ENCODE measurements around the gene TPRN.

TPRN gene

DNA sequence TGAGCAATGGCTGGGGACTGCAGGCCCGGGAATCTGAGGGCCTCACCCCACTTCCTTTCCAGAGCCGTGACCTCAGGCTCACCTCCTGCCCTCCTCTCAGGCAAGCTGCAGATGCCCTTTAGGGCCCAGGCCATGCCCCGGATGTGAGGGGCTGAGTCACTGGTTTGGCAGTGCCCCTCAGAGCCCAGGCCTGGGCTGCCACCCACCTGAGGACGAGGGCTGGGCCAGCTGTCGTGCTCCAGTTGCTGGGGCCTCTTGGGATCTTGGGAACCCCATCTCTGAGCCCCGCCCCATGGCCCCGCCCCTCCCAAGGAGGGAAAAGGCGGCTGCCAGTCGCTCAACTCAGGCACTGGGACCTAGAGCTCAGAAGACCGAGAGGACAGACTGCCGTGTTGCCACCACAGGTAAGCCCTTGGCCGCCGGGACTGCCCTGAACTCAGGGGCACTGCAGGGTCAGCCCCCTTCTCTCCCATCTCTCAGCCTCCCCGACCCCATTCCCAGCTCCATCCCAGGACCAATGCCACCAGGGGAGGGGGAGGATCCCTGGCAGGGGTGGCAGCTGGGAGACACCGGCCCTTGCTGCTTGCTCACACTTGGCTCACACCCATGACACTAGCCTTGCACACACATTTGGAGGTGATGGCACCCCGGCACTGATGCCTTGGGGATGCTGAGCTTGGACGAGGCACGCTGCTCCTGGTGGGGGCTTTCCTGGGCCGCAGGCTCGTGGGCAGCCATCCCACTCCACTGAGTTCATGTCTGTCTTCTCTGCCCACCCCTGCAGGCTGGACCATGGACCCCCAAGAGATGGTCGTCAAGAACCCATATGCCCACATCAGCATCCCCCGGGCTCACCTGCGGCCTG lies 24.5 kb upstream of the TPRN start, which contains the start of gene CYSRT1:
Gene CYSRT1 (plus strand): TSS at position 345 of the 865 bp plus-strand sequence. CDS start 448 bp downstream, at position 793.
- no peak for DNase-seq

DNA sequence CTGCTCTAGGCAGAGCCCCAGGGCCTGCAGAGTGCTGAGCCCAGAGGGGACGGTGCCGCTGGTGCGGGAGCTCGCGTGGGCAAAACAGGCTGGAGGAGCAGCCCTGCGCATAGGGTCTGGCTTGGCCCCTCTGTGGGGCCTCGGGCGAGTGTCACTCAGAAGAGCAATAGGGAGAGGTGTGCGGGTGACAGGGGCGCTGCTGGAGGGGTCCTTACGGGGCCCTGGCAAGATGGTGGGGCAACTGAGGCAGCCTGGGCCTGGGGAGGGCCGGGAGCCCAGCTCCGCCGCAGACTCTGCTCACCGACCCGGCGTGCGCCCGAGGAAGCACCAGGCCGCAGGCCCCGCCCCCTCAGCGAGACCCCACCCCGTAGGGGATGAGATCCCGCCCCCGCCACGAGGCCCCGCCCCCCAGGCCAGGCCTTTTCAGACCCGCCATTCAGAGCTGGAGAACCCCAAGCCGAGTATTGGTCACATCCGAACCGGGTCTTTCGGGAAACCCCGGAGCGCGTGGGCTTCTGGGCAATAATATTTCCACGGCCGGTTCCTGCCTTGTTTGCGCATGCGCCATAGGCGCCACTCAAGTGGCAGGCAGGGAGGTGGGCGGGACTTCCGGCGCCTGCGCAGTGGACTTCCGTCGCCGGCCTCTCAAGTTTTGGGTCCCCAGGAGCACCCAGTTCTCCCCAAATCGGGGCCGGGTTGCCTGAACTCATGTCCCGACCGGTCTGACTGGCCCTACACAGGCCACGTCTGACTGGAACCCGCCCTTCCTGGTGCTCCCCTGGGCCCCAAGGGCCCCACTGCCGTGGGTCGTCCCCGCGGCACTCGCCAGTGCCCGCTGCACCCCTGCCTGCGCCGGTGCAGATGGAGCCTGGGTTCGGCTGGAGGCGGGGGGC lies 22.8 kb upstream of the TPRN start:
- DNase-seq = peak; percentile 99

DNA sequence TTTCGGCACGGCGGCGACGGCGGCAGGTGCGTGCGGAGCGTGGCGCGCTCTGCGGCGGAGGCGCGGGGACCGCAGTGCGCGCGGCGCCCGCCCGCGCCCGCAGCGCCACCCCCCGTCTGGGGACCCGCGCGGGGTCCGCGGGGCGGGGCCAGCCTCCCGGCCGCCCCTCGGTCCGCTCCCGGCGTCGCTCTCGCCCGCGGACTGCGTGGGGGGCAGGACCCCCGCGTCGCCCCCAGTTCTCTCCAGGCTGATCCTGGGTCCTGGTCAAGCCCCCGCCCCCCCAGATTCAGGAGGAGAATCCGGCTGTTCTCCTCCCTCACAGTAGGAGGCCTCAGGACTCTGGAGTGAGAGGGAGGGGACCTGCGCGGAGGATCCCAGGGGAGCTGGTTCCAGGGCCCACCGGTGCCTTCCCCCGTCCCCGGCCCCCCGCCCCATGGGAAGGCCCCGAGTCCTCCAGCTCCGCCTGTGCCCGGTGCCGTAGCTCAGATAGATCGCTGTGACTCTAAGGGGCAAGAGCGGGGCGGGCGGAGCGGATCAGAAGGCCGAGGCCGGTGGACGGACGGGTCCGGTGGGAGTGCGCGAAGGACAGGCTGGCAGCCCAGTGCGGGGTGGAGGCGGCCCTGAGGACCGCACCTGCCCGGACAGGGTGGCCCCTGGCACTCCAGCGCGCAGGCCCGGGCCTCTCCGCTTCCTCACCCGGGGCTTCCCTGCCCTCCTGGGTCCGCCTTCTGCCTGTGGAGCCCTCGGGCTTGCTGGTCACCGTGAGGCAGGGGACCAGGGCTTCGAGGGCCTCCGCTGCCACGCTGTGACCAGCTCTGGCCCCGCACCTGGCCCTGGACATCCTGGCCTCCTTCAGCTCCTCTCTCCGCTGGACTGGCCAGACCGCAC lies 21.9 kb upstream of the TPRN start, which contains the start of gene RNF208:
Gene RNF208 (minus strand): TSS at position 51 of the 888 bp plus-strand sequence. CDS start 1,028 bp downstream, outside the sequence.
- no peak for DNase-seq

DNA sequence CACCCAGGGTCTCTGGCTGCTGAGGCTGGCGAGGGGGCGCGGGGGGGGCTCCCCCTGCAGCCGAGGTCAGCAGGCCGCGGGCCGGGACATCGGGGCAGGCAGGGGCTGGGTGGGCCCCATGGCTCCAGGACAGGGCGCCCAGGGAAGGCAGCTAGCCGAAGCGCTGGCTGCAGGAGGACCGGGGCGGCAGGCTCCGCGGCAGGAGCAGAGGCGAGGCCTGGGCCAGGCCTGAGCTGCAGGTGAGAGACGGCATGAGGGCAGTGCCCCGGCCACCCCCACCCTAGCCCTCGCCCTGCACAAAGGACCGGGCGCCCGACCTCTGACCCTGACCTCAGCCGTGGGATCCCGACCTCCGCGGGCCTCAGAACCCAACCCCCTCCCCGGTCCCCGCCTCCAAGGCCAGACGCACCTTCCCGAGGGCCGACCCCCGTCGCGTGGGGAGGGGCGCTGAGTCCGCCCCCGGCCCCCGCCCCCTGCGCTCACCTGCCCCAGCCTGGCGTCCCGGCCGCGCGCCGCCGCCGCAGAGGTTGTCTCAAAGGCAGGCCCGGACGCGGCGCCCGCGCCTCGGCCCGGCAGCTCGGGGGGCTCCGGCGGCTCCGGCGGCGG lies 21.1 kb upstream of the TPRN start:
- DNase-seq = no peak

DNA sequence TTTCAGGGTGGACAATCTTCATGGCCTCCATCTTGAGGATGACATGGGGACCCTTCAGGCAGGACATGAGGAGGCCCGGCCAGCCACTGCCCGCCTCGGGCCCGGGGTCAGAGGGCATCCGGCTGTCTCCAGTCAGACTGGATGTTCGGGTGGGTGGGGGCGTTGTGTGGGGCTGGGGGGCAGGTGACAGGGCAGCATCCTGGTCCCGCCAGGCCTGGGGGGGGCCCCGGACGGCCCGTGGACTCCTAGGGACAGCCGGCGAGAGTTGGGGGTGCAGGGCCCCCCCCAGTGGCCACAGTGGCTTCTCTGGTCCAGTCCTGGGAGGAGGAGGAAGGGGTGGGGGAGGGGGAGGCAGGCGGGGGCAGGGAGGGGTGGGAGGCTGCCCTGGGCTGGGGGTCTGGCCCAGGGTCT lies 20.6 kb upstream of the TPRN start:
- no peak for DNase-seq

- no peak for DNase-seq
Observed at GRCh38 chr9:137220317-137221094, 20.0 kb upstream of the TPRN start.

DNA sequence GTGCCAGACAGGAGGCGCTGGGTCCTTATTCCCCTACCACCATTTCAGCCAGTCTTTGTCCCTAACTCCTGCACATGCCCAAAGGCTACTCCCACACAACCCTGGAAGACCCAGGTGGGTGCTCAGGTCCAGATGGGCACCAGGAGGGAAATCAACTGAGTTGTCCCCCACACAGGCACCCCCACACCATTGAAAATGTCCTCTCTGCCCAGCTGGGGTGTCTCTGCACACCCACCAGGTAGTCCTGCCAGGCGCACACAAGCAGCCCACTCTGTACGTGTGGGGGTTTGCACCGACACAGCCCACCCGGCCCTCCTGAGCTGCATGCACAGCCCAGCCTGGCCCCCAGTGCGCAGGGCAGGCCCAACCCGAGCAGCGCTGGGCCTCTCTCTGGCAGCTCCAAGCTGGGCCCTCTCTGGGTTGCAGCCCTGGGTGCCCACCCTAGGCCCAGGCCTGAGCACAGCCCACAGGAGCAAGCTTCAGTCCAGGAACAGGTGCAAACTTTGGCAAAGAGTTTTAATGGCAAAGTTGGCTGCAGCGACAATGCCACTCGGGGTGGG lies 19.3 kb upstream of the TPRN start:
- DNase-seq = no peak

- DNase-seq = no peak
Observed at GRCh38 chr9:137218754-137219271, 18.3 kb upstream of the TPRN start.

GRCh38 chr9:137218212-137218753 lies 17.7 kb upstream of the TPRN start:
- DNase-seq = no peak

DNA sequence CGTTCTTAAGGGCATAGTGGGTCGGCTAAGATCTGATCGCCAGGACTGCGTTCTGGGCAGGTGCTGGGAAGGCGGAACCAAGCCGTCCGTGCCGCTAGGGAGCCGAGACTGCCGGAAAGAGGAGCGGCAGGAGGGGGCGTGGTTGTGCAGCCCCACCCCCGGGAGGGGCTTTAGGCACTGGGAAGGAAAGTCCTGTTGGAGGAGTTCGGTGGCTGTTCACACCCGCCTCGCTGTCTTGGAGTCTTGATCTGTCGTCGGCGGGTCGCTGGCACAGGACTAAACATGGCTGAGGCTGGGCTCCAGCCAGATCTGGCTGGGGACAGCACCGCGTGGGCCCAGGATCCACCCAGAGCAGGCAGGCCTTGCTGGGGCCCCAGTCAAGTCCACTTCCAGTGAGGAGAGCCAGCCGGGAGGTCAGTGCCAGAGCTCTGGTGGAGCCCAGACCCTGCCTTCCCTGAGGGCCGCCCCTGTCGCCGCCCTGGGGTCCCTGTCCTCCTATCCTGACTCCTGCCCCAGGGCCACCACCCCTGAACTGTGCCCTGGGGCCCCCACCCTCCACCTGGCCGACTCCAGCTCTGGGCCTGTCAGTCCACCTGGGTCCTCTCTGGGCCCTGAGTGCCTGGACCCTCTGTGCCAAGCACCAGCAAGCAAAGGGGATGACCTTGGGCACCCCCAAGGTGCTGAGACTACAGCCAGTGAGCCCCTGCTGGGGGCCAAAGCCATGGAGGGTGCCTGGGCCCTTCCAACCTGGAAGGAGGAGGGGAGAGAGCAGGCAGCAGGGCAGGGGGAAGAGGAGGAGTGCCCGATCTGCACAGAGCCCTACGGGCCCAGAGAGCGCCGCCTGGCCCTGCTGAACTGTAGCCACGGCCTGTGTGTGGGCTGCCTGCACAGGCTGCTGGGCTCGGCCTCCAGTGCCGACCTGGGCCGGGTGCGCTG lies 17.0 kb upstream of the TPRN start:
- DNase-seq = no peak

- no peak for DNase-seq
Observed at GRCh38 chr9:137216188-137216965, 15.8 kb upstream of the TPRN start.

DNA sequence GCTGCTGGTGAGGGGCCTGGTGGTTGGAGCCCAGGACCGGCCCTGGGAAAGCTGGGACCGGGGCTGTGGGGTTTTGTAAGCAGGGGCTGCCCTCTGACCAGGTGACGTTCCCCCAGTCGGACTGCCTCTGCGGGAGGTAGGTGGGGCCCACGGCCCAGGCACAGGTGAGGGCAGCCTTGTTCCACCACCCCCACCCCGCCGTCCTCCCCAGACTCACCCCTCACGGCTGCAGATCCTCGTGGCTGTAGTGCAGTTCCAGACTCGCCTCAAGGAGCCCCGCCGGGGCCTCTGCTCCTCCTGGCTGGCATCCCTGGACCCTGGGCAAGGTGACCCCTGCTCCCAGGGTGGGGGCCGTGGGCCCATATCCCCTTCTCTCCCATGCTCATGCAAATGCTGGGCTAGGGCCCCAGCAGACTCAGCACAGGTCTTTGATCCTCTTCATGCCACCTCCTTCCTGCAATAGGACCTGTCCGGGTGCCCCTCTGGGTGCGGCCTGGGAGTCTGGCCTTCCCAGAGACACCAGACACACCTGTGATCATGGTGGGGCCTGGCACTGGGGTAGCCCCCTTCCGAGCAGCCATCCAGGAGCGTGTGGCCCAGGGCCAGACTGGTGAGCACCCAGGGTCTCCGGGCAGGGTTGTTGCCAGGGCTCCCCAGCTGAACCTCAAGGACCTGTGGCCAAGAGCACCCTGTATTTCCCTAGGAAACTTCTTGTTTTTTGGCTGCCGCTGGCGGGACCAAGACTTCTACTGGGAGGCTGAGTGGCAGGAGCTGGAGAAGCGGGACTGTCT lies 14.8 kb upstream of the TPRN start:
- DNase-seq = no peak

DNA sequence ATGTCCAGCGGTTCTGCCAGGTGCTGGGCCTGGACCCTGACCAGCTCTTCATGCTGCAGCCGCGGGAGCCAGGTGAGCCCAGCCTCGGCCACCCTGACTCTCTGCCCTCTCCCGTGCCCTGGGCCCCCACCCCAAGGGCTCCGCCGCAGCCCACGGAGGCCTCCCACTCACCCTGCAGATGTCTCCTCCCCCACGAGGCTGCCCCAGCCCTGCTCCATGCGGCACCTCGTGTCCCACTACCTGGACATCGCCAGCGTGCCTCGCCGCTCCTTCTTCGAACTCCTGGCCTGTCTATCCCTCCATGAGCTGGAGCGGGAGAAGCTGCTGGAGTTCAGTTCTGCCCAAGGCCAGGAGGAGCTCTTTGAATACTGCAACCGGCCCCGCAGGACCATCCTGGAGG lies 14.1 kb upstream of the TPRN start:
- no peak for DNase-seq

DNA sequence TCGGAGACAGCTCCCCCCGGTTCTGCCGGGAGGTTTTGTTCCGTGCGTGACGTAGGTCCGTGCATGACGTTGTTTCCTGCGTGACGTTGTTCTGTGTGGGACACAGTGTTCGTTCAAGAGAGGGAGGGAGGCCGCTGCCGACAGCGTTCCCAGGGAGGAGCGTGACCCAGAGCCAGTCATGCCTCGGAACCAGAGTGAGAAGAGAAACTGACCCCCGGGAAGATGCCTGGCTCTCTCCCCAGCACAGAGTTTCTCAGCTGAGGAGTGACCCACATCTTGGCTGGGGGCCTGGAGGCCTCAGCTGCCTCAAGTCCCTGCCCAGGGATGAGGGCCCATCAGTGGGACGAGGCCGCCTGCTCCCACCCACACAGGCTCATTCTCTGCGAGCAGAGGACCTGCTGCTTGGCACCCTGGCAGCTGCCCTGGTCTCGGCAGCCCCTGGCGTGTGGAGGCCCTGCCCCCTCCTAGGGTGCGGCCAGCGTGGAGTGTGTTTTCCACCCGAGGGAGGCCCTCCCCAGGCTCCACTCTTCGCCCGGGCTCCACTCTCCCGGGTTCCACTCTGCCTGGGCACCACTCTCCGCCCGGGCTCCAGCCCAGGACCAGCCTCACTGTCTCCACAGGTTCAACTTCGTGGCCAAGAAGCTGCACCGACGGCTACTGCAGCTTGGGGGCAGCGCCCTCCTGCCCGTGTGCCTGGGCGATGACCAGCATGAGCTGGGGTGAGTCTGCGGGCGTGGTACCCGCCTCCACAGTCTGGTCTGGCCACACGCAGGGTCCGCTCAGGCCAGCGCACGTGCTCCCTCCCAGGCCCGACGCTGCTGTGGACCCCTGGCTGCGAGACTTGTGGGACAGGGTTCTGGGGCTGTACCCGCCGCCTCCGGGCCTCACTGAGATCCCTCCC lies 12.9 kb upstream of the TPRN start:
- DNase-seq = no peak

DNA sequence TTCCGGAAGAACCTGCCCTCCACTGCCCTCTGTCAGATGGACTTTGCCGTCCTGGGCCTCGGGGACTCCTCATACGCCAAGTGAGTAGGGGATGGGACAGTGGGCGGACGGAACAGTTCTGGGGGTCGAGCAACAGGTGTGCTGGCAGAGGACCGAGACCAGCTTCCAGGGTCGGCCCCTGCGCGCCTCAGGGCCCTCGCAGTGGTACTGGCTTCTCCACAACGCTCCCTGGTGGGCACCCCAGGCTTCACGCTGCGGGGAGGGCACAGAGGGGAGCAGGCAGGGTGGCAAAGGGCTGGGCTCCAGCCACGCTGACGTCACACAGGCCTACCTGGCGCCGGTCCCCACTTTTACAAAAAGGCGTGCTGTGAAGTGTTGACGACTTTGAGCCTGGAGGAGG lies 12.0 kb upstream of the TPRN start:
- DNase-seq = no peak

DNA sequence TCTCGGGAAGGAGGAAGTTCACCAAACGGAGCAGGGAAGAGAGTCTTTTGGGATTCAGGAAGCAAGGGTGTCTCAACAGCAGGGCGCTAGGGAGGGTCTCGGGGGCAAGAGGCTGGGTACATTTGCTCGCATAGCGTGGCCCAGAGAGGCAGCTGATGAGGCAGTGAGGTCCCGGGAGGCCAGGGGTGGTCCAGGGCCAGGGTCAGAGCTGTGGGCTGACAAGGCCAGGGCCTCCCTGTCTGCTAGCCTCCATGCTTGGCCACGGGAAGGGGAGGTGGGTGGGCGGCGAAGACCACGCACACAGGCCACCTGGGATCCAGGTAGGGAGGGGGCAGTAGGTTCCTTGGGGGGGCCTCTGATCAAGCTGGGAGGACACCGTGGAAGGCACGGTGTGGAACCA lies 11.0 kb upstream of the TPRN start:
- no peak for DNase-seq

Data from activated effector memory CD4-positive, alpha-beta T cell treated with anti-CD3 and anti-CD28 coated beads, Interleukin-2, amount 50 U/mL, for 16 hours (primary cell).